Tongue (tissue), 2 donors: ENCODE data around the gene FBN2. TPM values are rescaled to one million over a fixed set of nuclear protein-coding genes. Genes with fewer than 3 reads are reported as not detected.
"Not testable (repeated sequence)": the region's sequence is repeated elsewhere in the genome, so short reads cannot be mapped to it uniquely, and the experiment has no call there.

Source experiments
- DNase-seq: peaks from one replicate; pipeline ENCODE4 v3.0.0-alpha.2; 2015
- total RNA-seq: library from RNA; depleted of rRNA; stranded (reverse); fragments of >200 nt; gene quantifications from one replicate; pipeline ENCODE4 v1.2.3, GENCODE V29; 2014

FBN2 gene
- total RNA-seq, 1 donor from 2014 or later, result 215 TPM

- DNase-seq, result peak; percentile 74
Measured at GRCh38 chr5:128358826-128359225, 179.2 kb downstream of the FBN2 start.

GRCh38 chr5:128357226-128357625 is 180.8 kb downstream of the FBN2 start:
- DNase-seq, result peak; percentile 24

GRCh38 chr5:128355961-128356360 is 182.1 kb downstream of the FBN2 start:
- no peak for DNase-seq

GRCh38 chr5:128353441-128354107 is 184.5 kb downstream of the FBN2 start:
- no peak for DNase-seq

- no peak for DNase-seq
Measured at GRCh38 chr5:128350705-128351104, 187.3 kb downstream of the FBN2 start.

GRCh38 chr5:128349044-128349858 is 188.8 kb downstream of the FBN2 start:
- DNase-seq, result peak; percentile 63

- DNase-seq, result no peak
Measured at GRCh38 chr5:128346038-128346437, 192.0 kb downstream of the FBN2 start.

- no peak for DNase-seq
Measured at GRCh38 chr5:128345247-128345646, 192.8 kb downstream of the FBN2 start.

GRCh38 chr5:128343168-128343567 is 194.9 kb downstream of the FBN2 start:
- no peak for DNase-seq

- no peak for DNase-seq
Measured at GRCh38 chr5:128341056-128341455, 197.0 kb downstream of the FBN2 start.

GRCh38 chr5:128340648-128341047 is 197.4 kb downstream of the FBN2 start:
- no peak for DNase-seq

GRCh38 chr5:128339585-128339984 is 198.5 kb downstream of the FBN2 start:
- no peak for DNase-seq

- no peak for DNase-seq
Measured at GRCh38 chr5:128338649-128339048, 199.4 kb downstream of the FBN2 start.

GRCh38 chr5:128335339-128335738 is 202.7 kb downstream of the FBN2 start:
- DNase-seq, result no peak

- DNase-seq, result no peak
Measured at GRCh38 chr5:128334010-128334716, 203.9 kb downstream of the FBN2 start.

- DNase-seq, result no peak
Measured at GRCh38 chr5:128331261-128331660, 206.8 kb downstream of the FBN2 start.

- DNase-seq, result peak; percentile 67
Measured at GRCh38 chr5:128329386-128329939, 208.6 kb downstream of the FBN2 start.

GRCh38 chr5:128328446-128328845 is 209.6 kb downstream of the FBN2 start:
- DNase-seq, result peak; percentile 82

GRCh38 chr5:128328007-128328406 is 210.0 kb downstream of the FBN2 start:
- no peak for DNase-seq

GRCh38 chr5:128321418-128321817 is 216.6 kb downstream of the FBN2 start:
- not testable (repeated sequence) for DNase-seq

- no peak for DNase-seq
Measured at GRCh38 chr5:128318691-128319090, 219.4 kb downstream of the FBN2 start.

GRCh38 chr5:128317481-128317880 is 220.6 kb downstream of the FBN2 start:
- no peak for DNase-seq

- DNase-seq, result no peak
Measured at GRCh38 chr5:128315671-128316070, 222.4 kb downstream of the FBN2 start.
